HepG2 (cell line): ENCODE results near the gene FHL3. TPM values are rescaled to one million over a fixed set of nuclear protein-coding genes. Genes with fewer than 3 reads are reported as not detected.

Experiments
- ATAC-seq: fragments of 200-7000 bp; cut with Tn5 transposase; 3 replicates; pipeline ENCODE4 v1.9.1; 2020; ENCODE audit warnings: mild to moderate bottlenecking, moderate library complexity
- BruUV-seq: library from RNA; stranded (reverse); fragments of 400-500 nt; replicated peaks from 2 replicates; lab custom pipeline; 2021; lab: Mats Ljungman, UMichigan
- CTCF ChIA-PET: fragments of 300-600 bp; formaldehyde crosslinking; extraction: SDS; loops from one replicate; lab custom pipeline; 2021; ENCODE audit warnings: low total read pairs, inconsistent platforms, low intra/inter-chr PET ratio; lab: Yijun Ruan, JAX
- POLR2A ChIA-PET: fragments of 350-600 bp; sonication (Branson Sonifier 250); formaldehyde crosslinking; loops from one replicate; lab custom pipeline; 2020; ENCODE audit warnings: antibody characterized with exemption, inconsistent platforms; lab: Yijun Ruan, JAX
- DNase-seq: peaks from one replicate; pipeline ENCODE4 v3.0.0-alpha.2; 2015; ENCODE audit warnings: low spot score
- FAIRE-seq: peaks from 3 replicates; lab custom pipeline; 2011; peaks lifted over from hg19 to GRCh38; lab: Jason Lieb, UNC
- H2AFZ ChIP-seq: one replicate; pipeline ENCODE4 v1.6.1; 2011; ENCODE audit warnings: low read length, inconsistent platforms
- H3K27ac ChIP-seq: fragments of 300-600 bp; 3 replicates; pipeline ENCODE4 v1.8.0; 2011; ENCODE audit warnings: mixed run types, mild to moderate bottlenecking, mixed read lengths, low read length, inconsistent platforms; ENCODE audit not compliant: insufficient read depth; ENCODE audit errors: extremely low read length
- H3K27me3 ChIP-seq, 2 experiments: fragments of 200-600 bp in 1 of 2; 2 replicates in 1 of 2; 3 replicates in 1 of 2; pipeline versions ENCODE4 v1.6.0 to v1.8.0; 2011; ENCODE audit warnings: low read length in 2 of 2, mild to moderate bottlenecking in 2 of 2, moderate library complexity in 2 of 2, inconsistent platforms in 1 of 2; ENCODE audit not compliant: insufficient read depth in 2 of 2, control insufficient read depth in 1 of 2
- H3K36me3 ChIP-seq, 2 experiments: fragments of 200-600 bp in 1 of 2; replicated peaks in 1 of 2; 2 replicates in 1 of 2; 3 replicates in 1 of 2; pipeline versions ENCODE4 v1.5.1 to v1.8.0; 2011; ENCODE audit warnings: low read length in 2 of 2, inconsistent platforms in 1 of 2; ENCODE audit not compliant: insufficient read depth in 2 of 2, control insufficient read depth in 1 of 2
- H3K4me1 ChIP-seq: 2 replicates; pipeline ENCODE4 v1.5.1; 2012; ENCODE audit warnings: low read length, inconsistent platforms; ENCODE audit not compliant: insufficient read depth
- H3K4me2 ChIP-seq: 2 replicates; pipeline ENCODE4 v1.6.0; 2011; ENCODE audit warnings: low read depth, low read length, inconsistent platforms
- H3K4me3 ChIP-seq, 3 experiments: fragments of 200-600 bp in 1 of 3; sonication (generic), shearing (Covaris generic) in 1 of 3; replicated peaks in 1 of 3; 2 replicates each; pipeline ENCODE4 v1.5.1; 2011 to 2016; ENCODE audit warnings: low read length in 3 of 3, inconsistent platforms in 2 of 3, low read depth in 2 of 3, mild to moderate bottlenecking in 2 of 3, control low read depth in 1 of 3, mixed read lengths in 1 of 3; ENCODE audit not compliant: insufficient read depth in 1 of 3
- H3K79me2 ChIP-seq: one replicate; pipeline ENCODE4 v1.6.1; 2011; ENCODE audit warnings: low read length, inconsistent platforms; ENCODE audit not compliant: insufficient read depth
- H3K9ac ChIP-seq: 2 replicates; pipeline ENCODE4 v1.6.0; 2011; ENCODE audit warnings: mild to moderate bottlenecking, low read depth, low read length, inconsistent platforms; ENCODE audit not compliant: insufficient read depth
- H3K9me3 ChIP-seq: 2 replicates; pipeline ENCODE4 v1.5.1; 2012; ENCODE audit warnings: mild to moderate bottlenecking, low read length
- H4K20me1 ChIP-seq: 2 replicates; pipeline ENCODE4 v1.6.0; 2011; ENCODE audit warnings: inconsistent platforms, mild to moderate bottlenecking, low read length, moderate library complexity; ENCODE audit not compliant: insufficient read depth
- ATF7-NPFF ChIP-seq: sonication (generic); formaldehyde crosslinking; IDR thresholded peaks from 2 replicates; pipeline ENCODE4 v1.8.1; 2023; ENCODE audit warnings: mild to moderate bottlenecking, low read depth, missing genetic modification reagents, moderate library complexity
- GMEB2 ChIP-seq: IDR thresholded peaks from 2 replicates; pipeline ENCODE4 v1.6.1; 2016; ENCODE audit warnings: missing biosample characterization, missing genetic modification reagents, low read depth
- HMGXB3 ChIP-seq: sonication (generic); formaldehyde crosslinking; IDR thresholded peaks from 2 replicates; pipeline ENCODE4 v1.4.0; 2020; ENCODE audit warnings: missing genetic modification reagents, borderline replicate concordance
- HNF4A ChIP-seq: sonication (generic); formaldehyde crosslinking; IDR thresholded peaks from 2 replicates; pipeline ENCODE4 v1.4.0; 2020; ENCODE audit warnings: missing genetic modification reagents
- IRF1 ChIP-seq: sonication (generic); formaldehyde crosslinking; IDR thresholded peaks from 2 replicates; pipeline ENCODE4 v1.4.0; 2020; ENCODE audit warnings: low read depth, mild to moderate bottlenecking, missing genetic modification reagents
- KDM1A ChIP-seq: IDR thresholded peaks from 2 replicates; pipeline ENCODE4 v1.6.1; 2016; ENCODE audit warnings: missing compliant biosample characterization
- NR2C2 ChIP-seq: sonication (generic); formaldehyde crosslinking; IDR thresholded peaks from 2 replicates; pipeline ENCODE4 v1.4.0; 2020; ENCODE audit warnings: missing genetic modification reagents, mild to moderate bottlenecking, moderate library complexity, borderline replicate concordance
- SAP130 ChIP-seq: IDR thresholded peaks from 2 replicates; pipeline ENCODE4 v1.6.1; 2016; ENCODE audit warnings: low read depth
- SOX6 ChIP-seq, 2 experiments: fragments of 450-650 bp in 1 of 2; sonication (generic) in 1 of 2; formaldehyde crosslinking in 1 of 2; IDR thresholded peaks; 2 replicates each; pipeline versions ENCODE4 v1.4.0 to v1.6.1; 2017 to 2020; ENCODE audit warnings: antibody characterized with exemption in 1 of 2, mild to moderate bottlenecking in 1 of 2, missing genetic modification reagents in 1 of 2
- SRF ChIP-seq: IDR thresholded peaks from 2 replicates; pipeline ENCODE4 v1.6.1; 2011; ENCODE audit warnings: mild to moderate bottlenecking, low read depth, low read length, moderate library complexity
- STAG1 ChIP-seq: sonication (generic); formaldehyde crosslinking; IDR thresholded peaks from 2 replicates; pipeline ENCODE4 v1.4.0; 2020; ENCODE audit warnings: missing genetic modification reagents
- YEATS4 ChIP-seq: sonication (generic); formaldehyde crosslinking; IDR thresholded peaks from 2 replicates; pipeline ENCODE4 v1.4.0; 2020; ENCODE audit warnings: missing genetic modification reagents, borderline replicate concordance
- ZC3H13 ChIP-seq: sonication (generic); formaldehyde crosslinking; IDR thresholded peaks from 2 replicates; pipeline ENCODE4 v1.8.1; 2023; ENCODE audit warnings: mild to moderate bottlenecking, missing genetic modification reagents, moderate library complexity
- ZNF281 ChIP-seq: sonication (generic); formaldehyde crosslinking; IDR thresholded peaks from 2 replicates; pipeline ENCODE4 v1.4.0; 2020; ENCODE audit warnings: missing genetic modification reagents, borderline replicate concordance
- ZNF550 ChIP-seq: sonication (generic); formaldehyde crosslinking; IDR thresholded peaks from 2 replicates; pipeline ENCODE4 v1.4.0; 2020; ENCODE audit warnings: mild to moderate bottlenecking, missing genetic modification reagents, borderline replicate concordance
- WGBS: methylation state at CpG from one replicate; pipeline ENCODE4 v1.1.6; 2017; ENCODE audit warnings: low lambda C conversion rate; 5-methylcytosine and 5-hydroxymethylcytosine counted together
- in situ Hi-C: cut with HindIII; loops from 2 replicates; pipeline ENCODE4 v1.10.0; 2017; ENCODE audit warnings: low pct_unique_long_range_greater_than_20kb; ENCODE audit not compliant: extremely low pct_ligation_motif_present
- intact Hi-C: fragments of 100-400 bp; cut with micrococcal nuclease; formaldehyde crosslinking; loops from one replicate; pipeline ENCODE4 v1.10.0; 2022; ENCODE audit not compliant: unreplicated experiment
- polyA plus RNA-seq, 8 experiments: library from polyadenylated mRNA; depleted of rRNA in 3 of 8; stranded (reverse) in 7 of 8; unstranded in 1 of 8; fragments of >200 nt; fragmentation: Illumina TruSeq in 4 of 8; extraction: Trizol in 4 of 8; gene quantifications; 2 replicates each; pipeline versions ENCODE4 v1.2.1 to v1.2.3, GENCODE V29; 2011 to 2016; ENCODE audit warnings: low read depth in 4 of 8, missing spikeins in 1 of 8, mixed read lengths in 1 of 8; ENCODE audit not compliant: insufficient read depth in 1 of 8
- total RNA-seq, 5 experiments: library from RNA; depleted of rRNA; stranded (reverse); fragments of >200 nt; fragmentation: Illumina TruSeq; extraction: Trizol; gene quantifications; 2 replicates each; pipeline ENCODE4 v1.2.3, GENCODE V29; 2016; ENCODE audit warnings: low read depth in 1 of 5

FHL3 gene
- total and polyA plus RNA-seq, 2 of the 13 experiments (the other 11 are each of a cell fraction or from before 2014, with no cell fraction given), result 2.8 to 6.6 TPM

- intact Hi-C loops (no loop called here), in situ Hi-C loops (no loop called here)
- no peak for ATAC-seq
- ChIA-PET POLR2A (interaction anchor here (0.8 to 3.0 kb wide), 3 partner anchors 11 to 24 kb away, joined by 3 to 10 read pairs (median 6); partner anchors contain the start of gene SF3A3), CTCF (interaction anchor here (2.4 kb wide), 1 partner anchor 24 kb away, joined by 10 read pairs; the partner anchor contains the start of gene SF3A3)
- Histone ChIP-seq H3K36me3 (peaks cover 5 to 42% of the 10 kb centered on the region in 2 experiments), H3K4me1 (peaks cover 46% of the 10 kb centered on the region), H3K4me2 (peak overlapping the region; percentile 92), H3K27ac (peak overlapping the region; percentile 13), H4K20me1 (no peaks in the 10 kb centered on the region; the same call in 1 of the 2 replicates), H2AFZ (no peak overlapping the region), H3K9me3 (no peaks in the 10 kb centered on the region), H3K27me3 (no peaks in the 10 kb centered on the region; a peak in 1 of 5 replicates), H3K9ac (peak overlapping the region; percentile 95), H3K79me2 (peaks cover 31% of the 10 kb centered on the region), H3K4me3 (peak overlapping the region in 1 of 3 experiments; percentile 11; a peak in 2 of 6 replicates)
- WGBS, result 45% methylated on average over 4 of the region's 4 CpGs
- BruUV-seq, result no TSS peak
- no peak for FAIRE-seq
- DNase-seq, result no peak
- TF ChIP-seq SOX6 (IDR thresholded peaks at IDR 0.05) (no peak), SOX6 (CRISPR knock-in tag; IDR thresholded peaks at IDR 0.05) (no peak), SRF (peak; percentile 83; the same call in 1 of the 2 replicates), ATF7-NPFF (CRISPR knock-in tag) (no peak), IRF1 (CRISPR knock-in tag) (no peak), HMGXB3 (CRISPR knock-in tag) (no peak), SAP130 (CRISPR knock-in tag) (no peak), YEATS4 (CRISPR knock-in tag) (no peak), KDM1A (CRISPR knock-in tag) (no peak), NR2C2 (no peak), GMEB2 (CRISPR knock-in tag) (no peak), ZNF281 (CRISPR knock-in tag) (no peak), STAG1 (CRISPR knock-in tag) (no peak), ZC3H13 (no peak), HNF4A (CRISPR knock-in tag) (0 out of 2 replicates have a peak, but pooled peaks have one; percentile 28), ZNF550 (CRISPR knock-in tag) (no peak)
Measured at GRCh38 chr1:38014171-38014570, 8.9 kb upstream of the FHL3 start.
